Activated CD8-positive, alpha-beta memory T cell treated with anti-CD3 and anti-CD28 coated beads, Interleukin-2, amount 50 U/mL, for 4 hours (primary cell): ENCODE data around the gene TTLL13.

Experiments used
- DNase-seq: peaks from one replicate; pipeline ENCODE4 v3.0.0-alpha.2; 2020

TTLL13 gene

GRCh38 chr15:90217671-90218394 lies 31.5 kb upstream of the TTLL13 start:
- DNase-seq = no peak

GRCh38 chr15:90219421-90220141 lies 29.8 kb upstream of the TTLL13 start:
- DNase-seq = peak; percentile 64

- no peak for DNase-seq
Measured at GRCh38 chr15:90221246-90221900, 28.0 kb upstream of the TTLL13 start.

GRCh38 chr15:90222547-90222946 lies 26.8 kb upstream of the TTLL13 start:
- no peak for DNase-seq

- DNase-seq = no peak
Measured at GRCh38 chr15:90223441-90224165, 25.8 kb upstream of the TTLL13 start.

- no peak for DNase-seq
Measured at GRCh38 chr15:90225047-90225446, 24.3 kb upstream of the TTLL13 start.

- DNase-seq = no peak
Measured at GRCh38 chr15:90225504-90226234, 23.7 kb upstream of the TTLL13 start.

GRCh38 chr15:90227336-90227735 lies 22.0 kb upstream of the TTLL13 start:
- no peak for DNase-seq

GRCh38 chr15:90227816-90228772 lies 21.3 kb upstream of the TTLL13 start:
- DNase-seq = no peak

- DNase-seq = no peak
Measured at GRCh38 chr15:90228960-90229359, 20.4 kb upstream of the TTLL13 start.

GRCh38 chr15:90230071-90230494 lies 19.3 kb upstream of the TTLL13 start:
- DNase-seq = no peak

GRCh38 chr15:90230610-90231009 lies 18.7 kb upstream of the TTLL13 start:
- no peak for DNase-seq

GRCh38 chr15:90231028-90232017 lies 18.0 kb upstream of the TTLL13 start:
- DNase-seq = peak; percentile 72

GRCh38 chr15:90232196-90232595 lies 17.2 kb upstream of the TTLL13 start:
- no peak for DNase-seq

- no peak for DNase-seq
Measured at GRCh38 chr15:90232941-90233386, 16.4 kb upstream of the TTLL13 start.

- peak; percentile 97 for DNase-seq
Measured at GRCh38 chr15:90233387-90234095, 15.8 kb upstream of the TTLL13 start, which contains the start of gene CIB1. CIB1 (minus strand) TSS chr15:90233941; CDS start chr15:90233885, 56 bp downstream.

- no peak for DNase-seq
Measured at GRCh38 chr15:90234096-90234988, 15.0 kb upstream of the TTLL13 start, which contains the start of gene GDPGP1. GDPGP1 (plus strand) TSS chr15:90234209; CDS start chr15:90240909, 6,700 bp downstream.

GRCh38 chr15:90239371-90239770 lies 10.0 kb upstream of the TTLL13 start:
- no peak for DNase-seq
